Keratinocyte (primary cell): Measurements from ENCODE around the gene IKZF1. TPM values are rescaled to one million over a fixed set of nuclear protein-coding genes. Genes with fewer than 3 reads are reported as not detected.

ENCODE experiments used
- DNase-seq: peaks from one replicate; pipeline ENCODE4 v3.0.0-alpha.2; 2011; ENCODE audit warnings: low read depth, missing footprints, low spot score
- FAIRE-seq: peaks from 2 replicates; lab custom pipeline; 2011; peaks lifted over from hg19 to GRCh38; lab: Jason Lieb, UNC
- H2AFZ ChIP-seq: 2 replicates; pipeline ENCODE4 v1.6.0; 2012; ENCODE audit warnings: low read length, control low read depth, inconsistent platforms; ENCODE audit not compliant: control insufficient read depth
- H3K27ac ChIP-seq: 2 replicates; pipeline ENCODE4 v1.5.1; 2011; ENCODE audit warnings: low read length; ENCODE audit not compliant: control insufficient read depth, insufficient read depth
- H3K27me3 ChIP-seq: 3 replicates; pipeline ENCODE4 v1.6.0; 2011; ENCODE audit warnings: low read length; ENCODE audit not compliant: control insufficient read depth, insufficient read depth; ENCODE audit errors: extremely low read depth
- H3K36me3 ChIP-seq, 2 experiments: 2 replicates in 1 of 2; 3 replicates in 1 of 2; pipeline ENCODE4 v1.5.1; 2011; ENCODE audit warnings: low read length in 2 of 2, mild to moderate bottlenecking in 1 of 2; ENCODE audit not compliant: control insufficient read depth in 2 of 2, insufficient read depth in 2 of 2; ENCODE audit errors: extremely low read depth in 1 of 2
- H3K4me1 ChIP-seq: 3 replicates; pipeline ENCODE4 v1.5.1; 2011; ENCODE audit warnings: low read length; ENCODE audit not compliant: control insufficient read depth, insufficient read depth; ENCODE audit errors: extremely low read depth
- H3K4me2 ChIP-seq: 3 replicates; pipeline ENCODE4 v1.6.0; 2011; ENCODE audit warnings: low read depth, low read length; ENCODE audit not compliant: control insufficient read depth, insufficient read depth; ENCODE audit errors: extremely low read depth
- H3K4me3 ChIP-seq, 3 experiments: fragments of 200-600 bp in 1 of 3; sonication (generic) in 1 of 3; 2 replicates in 2 of 3; 3 replicates in 1 of 3; pipeline ENCODE4 v1.5.1; 2011 to 2016; ENCODE audit warnings: low read length in 3 of 3, mild to moderate bottlenecking in 3 of 3, control low read depth in 2 of 3, inconsistent platforms in 1 of 3, low read depth in 1 of 3, mixed read lengths in 1 of 3, mixed run types in 1 of 3, moderate library complexity in 1 of 3; ENCODE audit not compliant: control insufficient read depth in 2 of 3, insufficient read depth in 2 of 3; ENCODE audit errors: extremely low read depth in 1 of 3
- H3K79me2 ChIP-seq: 2 replicates; pipeline ENCODE4 v1.6.0; 2012; ENCODE audit warnings: low read length; ENCODE audit not compliant: control insufficient read depth, insufficient read depth
- H3K9ac ChIP-seq: 3 replicates; pipeline ENCODE4 v1.6.0; 2011; ENCODE audit warnings: low read length; ENCODE audit not compliant: control insufficient read depth, insufficient read depth; ENCODE audit errors: extremely low read depth
- H3K9me1 ChIP-seq: 3 replicates; pipeline ENCODE4 v1.6.0; 2011; ENCODE audit warnings: low read length; ENCODE audit not compliant: control insufficient read depth, insufficient read depth; ENCODE audit errors: extremely low read depth
- H3K9me3 ChIP-seq: 2 replicates; pipeline ENCODE4 v1.5.1; 2012; ENCODE audit warnings: low read depth, low read length; ENCODE audit not compliant: control insufficient read depth
- H4K20me1 ChIP-seq: 3 replicates; pipeline ENCODE4 v1.6.0; 2011; ENCODE audit warnings: low read length; ENCODE audit not compliant: control insufficient read depth, insufficient read depth; ENCODE audit errors: extremely low read depth
- CTCF ChIP-seq, 3 experiments: IDR thresholded peaks in 1 of 3; conservative IDR thresholded peaks in 1 of 3; optimal IDR thresholded peaks in 1 of 3; 2 replicates in 2 of 3; 3 replicates in 1 of 3; pipeline versions ENCODE3 to v1.5.1; 2011; ENCODE audit warnings: low read length in 3 of 3, mild to moderate bottlenecking in 3 of 3, moderate library complexity in 2 of 3, control low read depth in 1 of 3, inconsistent platforms in 1 of 3; ENCODE audit not compliant: insufficient read depth in 2 of 3; ENCODE audit errors: extremely low read depth in 1 of 3
- EZH2 ChIP-seq: IDR thresholded peaks from one replicate; pipeline ENCODE4 v1.6.1; 2012; ENCODE audit warnings: inconsistent platforms, mild to moderate bottlenecking, low read length, moderate library complexity
- dilution Hi-C: fragments of 300-500 bp; cut with MboI; formaldehyde crosslinking; loops from one replicate; pipeline ENCODE4 v1.7.0; 2020; ENCODE audit warnings: low sequenced_read_pairs; ENCODE audit not compliant: extremely low pct_ligation_motif_present
- polyA plus RNA-seq, 5 experiments: library from polyadenylated mRNA; depleted of rRNA in 3 of 5; stranded (reverse) in 3 of 5; stranded (forward) in 1 of 5; unstranded in 1 of 5; fragments of >200 nt; gene quantifications; 1 replicate in 1 of 5; 2 replicates in 3 of 5; 3 replicates in 1 of 5; pipeline versions ENCODE4 v1.2.1 to v1.2.3, GENCODE V29; 2011 to 2012; ENCODE audit warnings: missing spikeins in 2 of 5, low read depth in 1 of 5, low replicate concordance in 1 of 5

IKZF1 gene
- polyA plus RNA-seq, 1 donor (not counting 4 experiments of a cell fraction or from before 2014, with no cell fraction given) = not detected

DNA sequence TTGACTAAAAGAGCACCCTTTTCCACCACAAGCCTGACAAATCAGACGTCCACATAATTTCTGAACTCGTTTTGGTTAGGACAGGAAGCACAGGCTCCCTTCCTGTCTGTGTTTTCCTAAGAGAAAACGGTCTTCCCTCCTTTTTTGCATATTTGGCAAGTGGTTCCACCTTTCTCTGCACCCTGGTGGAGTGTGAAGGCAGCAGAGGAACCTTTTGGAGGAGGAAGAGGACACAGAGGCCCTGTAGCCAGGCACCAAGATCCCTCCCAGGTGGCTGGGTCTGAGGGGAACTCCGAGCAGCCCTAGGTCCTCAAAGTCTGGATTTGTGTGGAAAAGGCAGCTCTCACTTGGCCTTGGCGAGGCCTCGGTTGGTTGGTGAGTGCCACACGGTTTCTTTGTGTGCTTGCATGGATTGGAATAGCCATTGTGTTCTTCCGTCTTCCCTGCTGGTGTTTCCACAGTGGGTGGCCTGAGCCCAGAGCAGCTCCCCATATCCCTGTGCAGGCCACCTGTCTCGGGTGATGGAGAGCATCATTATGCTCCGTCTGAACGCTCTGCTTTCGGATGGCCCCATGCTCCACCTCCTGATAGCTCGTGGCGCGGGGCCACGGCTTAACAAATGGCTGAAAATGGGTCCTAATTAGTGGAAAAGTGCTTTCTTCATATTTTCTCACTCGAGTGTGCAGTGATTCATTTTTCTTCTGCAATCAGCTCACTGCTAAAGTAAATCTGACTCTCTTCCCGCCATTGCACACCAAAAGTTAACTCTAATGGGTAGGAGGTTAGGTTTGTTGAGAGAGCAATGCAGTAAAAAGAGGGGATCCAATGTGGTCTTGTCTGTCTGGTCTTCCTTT is 4.2 kb downstream of the IKZF1 start:
- no peak for TF ChIP-seq CTCF (optimal IDR thresholded peaks at IDR 0.05 in 1 of 3, IDR thresholded peaks at IDR 0.05 in 1 of 3, conservative IDR thresholded peaks at IDR 0.05 in 1 of 3; ENCODE audit: extremely low read depth in 1 of 3, insufficient read depth in 2 of 3, low read length in 3 of 3)
- TF ChIP-seq EZH2 = no peak
- FAIRE-seq = no peak
- peaks cover 32% of the 10 kb centered on the region for H3K27me3 ChIP-seq

GRCh38 chr7:50309721-50310120 is 5.2 kb downstream of the IKZF1 start:
- Histone ChIP-seq H3K79me2 (no peaks in the 10 kb centered on the region), H4K20me1 (no peaks in the 10 kb centered on the region), H3K9me1 (no peaks in the 10 kb centered on the region), H3K4me3 (no peak overlapping the region), H3K27me3 (peaks cover 26% of the 10 kb centered on the region), H3K4me2 (no peak overlapping the region), H3K9ac (no peak overlapping the region), H3K4me1 (no peaks in the 10 kb centered on the region), H3K9me3 (no peaks in the 10 kb centered on the region), H2AFZ (no peak overlapping the region), H3K36me3 (no peaks in the 10 kb centered on the region), H3K27ac (no peak overlapping the region)
- TF ChIP-seq EZH2 = no peak
- no peak for TF ChIP-seq CTCF (optimal IDR thresholded peaks at IDR 0.05 in 1 of 3, IDR thresholded peaks at IDR 0.05 in 1 of 3, conservative IDR thresholded peaks at IDR 0.05 in 1 of 3; ENCODE audit: extremely low read depth in 1 of 3, insufficient read depth in 2 of 3, low read length in 3 of 3)
- DNase-seq = no peak
- dilution Hi-C loops = no loop called here
- no peak for FAIRE-seq

More for the DNA sequence above, 4.2 kb downstream of the IKZF1 start:
- DNase-seq = no peak
- Histone ChIP-seq H3K4me2 (no peak overlapping the region), H3K9me1 (no peaks in the 10 kb centered on the region), H3K4me3 (no peak overlapping the region), H4K20me1 (no peaks in the 10 kb centered on the region), H3K9me3 (no peaks in the 10 kb centered on the region), H3K79me2 (no peaks in the 10 kb centered on the region), H2AFZ (no peak overlapping the region), H3K4me1 (no peaks in the 10 kb centered on the region), H3K9ac (no peak overlapping the region), H3K27ac (no peak overlapping the region), H3K36me3 (no peaks in the 10 kb centered on the region)
- dilution Hi-C loops = no loop called here
